ENCODE data around the gene CLTCL1.
"Not testable (repeated sequence)": the region's sequence is repeated elsewhere in the genome, so short reads cannot be mapped to it uniquely, and the experiment has no call there.

CLTCL1 gene

GRCh38 chr22:19291580-19292457, at the start of gene CLTCL1:
CLTCL1 (minus strand) TSS chr22:19291719; CDS start chr22:19291641, 78 bp downstream.
- Histone ChIP-seq H3K27me3 (ENCODE audit: control insufficient read depth in 1 of 2, insufficient read depth in 2 of 2, low read length in 2 of 2) (no peaks in the 10 kb centered on the region), H3K36me3 (ENCODE audit: insufficient read depth, low read length) (no peaks in the 10 kb centered on the region), H3K4me3 (ENCODE audit: low read depth in 1 of 2, low read length in 2 of 2) (peak within 1 kb of the TSS; percentile 89 to 97), H3K9ac (ENCODE audit: low read length) (peak within 1 kb of the TSS; percentile 94), H3K4me1 (ENCODE audit: insufficient read depth, low read length) (peaks cover 15% of the 10 kb centered on the region), H3K27ac (ENCODE audit: low read depth, low read length) (peak within 1 kb of the TSS; percentile 63), H3K9me3 (ENCODE audit: low read length) (no peaks in the 10 kb centered on the region)

GRCh38 chr22:19337137-19337536, 45.6 kb upstream of the CLTCL1 start:
- no peaks in the 10 kb centered on the region for H3K4me1 ChIP-seq (ENCODE audit: insufficient read depth, low read length)
- H3K9ac ChIP-seq (ENCODE audit: low read length) = no peak overlapping the region
- H3K27ac ChIP-seq (ENCODE audit: low read depth, low read length) = no peak overlapping the region
- peaks cover 32% of the 10 kb centered on the region for H3K36me3 ChIP-seq (ENCODE audit: insufficient read depth, low read length)
- peaks cover 6% of the 10 kb centered on the region for H3K9me3 ChIP-seq (ENCODE audit: low read length)
- no peak overlapping the region for H3K4me3 ChIP-seq (ENCODE audit: low read depth in 1 of 2, low read length in 2 of 2)
- no peaks in the 10 kb centered on the region for H3K27me3 ChIP-seq (ENCODE audit: control insufficient read depth in 1 of 2, insufficient read depth in 2 of 2, low read length in 2 of 2)

- Histone ChIP-seq H3K9me3 (ENCODE audit: low read length) (peaks cover 6% of the 10 kb centered on the region), H3K4me3 (ENCODE audit: low read depth in 1 of 2, low read length in 2 of 2) (no peak overlapping the region), H3K27ac (ENCODE audit: low read depth, low read length) (no peak overlapping the region), H3K27me3 (ENCODE audit: control insufficient read depth in 1 of 2, insufficient read depth in 2 of 2, low read length in 2 of 2) (no peaks in the 10 kb centered on the region), H3K9ac (ENCODE audit: low read length) (no peak overlapping the region), H3K4me1 (ENCODE audit: insufficient read depth, low read length) (no peaks in the 10 kb centered on the region), H3K36me3 (ENCODE audit: insufficient read depth, low read length) (peaks cover 40% of the 10 kb centered on the region)
Measured at GRCh38 chr22:19336133-19337075, 44.9 kb upstream of the CLTCL1 start.

- Histone ChIP-seq H3K27ac (ENCODE audit: low read depth, low read length) (no peak overlapping the region), H3K36me3 (ENCODE audit: insufficient read depth, low read length) (peaks cover 49% of the 10 kb centered on the region), H3K4me1 (ENCODE audit: insufficient read depth, low read length) (no peaks in the 10 kb centered on the region), H3K9me3 (ENCODE audit: low read length) (peaks cover 6% of the 10 kb centered on the region), H3K9ac (ENCODE audit: low read length) (no peak overlapping the region), H3K4me3 (ENCODE audit: low read depth in 1 of 2, low read length in 2 of 2) (no peak overlapping the region), H3K27me3 (ENCODE audit: control insufficient read depth in 1 of 2, insufficient read depth in 2 of 2, low read length in 2 of 2) (no peaks in the 10 kb centered on the region)
Measured at GRCh38 chr22:19331975-19332374, 40.5 kb upstream of the CLTCL1 start.

GRCh38 chr22:19331474-19331873, 40.0 kb upstream of the CLTCL1 start:
- peaks cover 6% of the 10 kb centered on the region for H3K9me3 ChIP-seq (ENCODE audit: low read length)
- H3K4me3 ChIP-seq (ENCODE audit: low read depth in 1 of 2, low read length in 2 of 2) = no peak overlapping the region
- no peaks in the 10 kb centered on the region for H3K27me3 ChIP-seq (ENCODE audit: control insufficient read depth in 1 of 2, insufficient read depth in 2 of 2, low read length in 2 of 2)
- no peak overlapping the region for H3K9ac ChIP-seq (ENCODE audit: low read length)
- H3K27ac ChIP-seq (ENCODE audit: low read depth, low read length) = no peak overlapping the region
- H3K36me3 ChIP-seq (ENCODE audit: insufficient read depth, low read length) = peaks cover 47% of the 10 kb centered on the region
- H3K4me1 ChIP-seq (ENCODE audit: insufficient read depth, low read length) = no peaks in the 10 kb centered on the region

GRCh38 chr22:19330865-19331418, 39.4 kb upstream of the CLTCL1 start:
- H3K4me3 ChIP-seq (ENCODE audit: low read depth in 1 of 2, low read length in 2 of 2) = no peak overlapping the region
- no peak overlapping the region for H3K9ac ChIP-seq (ENCODE audit: low read length)
- H3K36me3 ChIP-seq (ENCODE audit: insufficient read depth, low read length) = peaks cover 41% of the 10 kb centered on the region
- no peak overlapping the region for H3K27ac ChIP-seq (ENCODE audit: low read depth, low read length)
- no peaks in the 10 kb centered on the region for H3K27me3 ChIP-seq (ENCODE audit: control insufficient read depth in 1 of 2, insufficient read depth in 2 of 2, low read length in 2 of 2)
- H3K4me1 ChIP-seq (ENCODE audit: insufficient read depth, low read length) = no peaks in the 10 kb centered on the region
- peaks cover 6% of the 10 kb centered on the region for H3K9me3 ChIP-seq (ENCODE audit: low read length)

GRCh38 chr22:19330205-19330604, 38.7 kb upstream of the CLTCL1 start:
- H3K9ac ChIP-seq (ENCODE audit: low read length); H3K4me3 ChIP-seq (ENCODE audit: low read depth in 1 of 2, low read length in 2 of 2); H3K27ac ChIP-seq (ENCODE audit: low read depth, low read length); H3K9me3 ChIP-seq (ENCODE audit: low read length); H3K4me1 ChIP-seq (ENCODE audit: insufficient read depth, low read length); H3K27me3 ChIP-seq (ENCODE audit: control insufficient read depth in 1 of 2, insufficient read depth in 2 of 2, low read length in 2 of 2): not testable (repeated sequence)
- peaks cover 35% of the 10 kb centered on the region for H3K36me3 ChIP-seq (ENCODE audit: insufficient read depth, low read length)

- Histone ChIP-seq H3K4me1 (ENCODE audit: insufficient read depth, low read length) (no peaks in the 10 kb centered on the region), H3K9me3 (ENCODE audit: low read length) (peaks cover 6% of the 10 kb centered on the region), H3K9ac (ENCODE audit: low read length) (no peak overlapping the region), H3K27me3 (ENCODE audit: control insufficient read depth in 1 of 2, insufficient read depth in 2 of 2, low read length in 2 of 2) (no peaks in the 10 kb centered on the region), H3K36me3 (ENCODE audit: insufficient read depth, low read length) (peaks cover 30% of the 10 kb centered on the region), H3K27ac (ENCODE audit: low read depth, low read length) (no peak overlapping the region), H3K4me3 (ENCODE audit: low read depth in 1 of 2, low read length in 2 of 2) (no peak overlapping the region)
Measured at GRCh38 chr22:19329454-19329853, 37.9 kb upstream of the CLTCL1 start.

- no peaks in the 10 kb centered on the region for H3K27me3 ChIP-seq (ENCODE audit: control insufficient read depth in 1 of 2, insufficient read depth in 2 of 2, low read length in 2 of 2)
- H3K27ac ChIP-seq (ENCODE audit: low read depth, low read length) = no peak overlapping the region
- no peaks in the 10 kb centered on the region for H3K4me1 ChIP-seq (ENCODE audit: insufficient read depth, low read length)
- no peak overlapping the region for H3K4me3 ChIP-seq (ENCODE audit: low read depth in 1 of 2, low read length in 2 of 2)
- H3K9me3 ChIP-seq (ENCODE audit: low read length) = no peaks in the 10 kb centered on the region
- H3K9ac ChIP-seq (ENCODE audit: low read length) = no peak overlapping the region
- peaks cover 13% of the 10 kb centered on the region for H3K36me3 ChIP-seq (ENCODE audit: insufficient read depth, low read length)
Measured at GRCh38 chr22:19325296-19325948, 33.9 kb upstream of the CLTCL1 start.

GRCh38 chr22:19323420-19323819, 31.9 kb upstream of the CLTCL1 start:
- not testable (repeated sequence) for H3K36me3 ChIP-seq (ENCODE audit: insufficient read depth, low read length); H3K27me3 ChIP-seq (ENCODE audit: control insufficient read depth in 1 of 2, insufficient read depth in 2 of 2, low read length in 2 of 2); H3K9ac ChIP-seq (ENCODE audit: low read length); H3K4me3 ChIP-seq (ENCODE audit: low read depth in 1 of 2, low read length in 2 of 2); H3K27ac ChIP-seq (ENCODE audit: low read depth, low read length); H3K9me3 ChIP-seq (ENCODE audit: low read length); H3K4me1 ChIP-seq (ENCODE audit: insufficient read depth, low read length)

GRCh38 chr22:19321757-19322156, 30.2 kb upstream of the CLTCL1 start:
- Histone ChIP-seq H3K4me1 (ENCODE audit: insufficient read depth, low read length) (no peaks in the 10 kb centered on the region), H3K27ac (ENCODE audit: low read depth, low read length) (no peak overlapping the region), H3K27me3 (ENCODE audit: control insufficient read depth in 1 of 2, insufficient read depth in 2 of 2, low read length in 2 of 2) (no peaks in the 10 kb centered on the region), H3K4me3 (ENCODE audit: low read depth in 1 of 2, low read length in 2 of 2) (no peak overlapping the region), H3K36me3 (ENCODE audit: insufficient read depth, low read length) (no peaks in the 10 kb centered on the region), H3K9ac (ENCODE audit: low read length) (no peak overlapping the region), H3K9me3 (ENCODE audit: low read length) (no peaks in the 10 kb centered on the region)
